OCI-LY7 (cell line): ENCODE measurements around the gene BCL7B. TPM values are rescaled to one million over a fixed set of nuclear protein-coding genes. Genes with fewer than 3 reads are reported as not detected.
"Not testable (repeated sequence)": the region's sequence is repeated elsewhere in the genome, so short reads cannot be mapped to it uniquely, and the experiment has no call there.

ENCODE experiments used
- BruUV-seq: library from RNA; stranded (reverse); fragments of 400-500 nt; replicated peaks from 2 replicates; lab custom pipeline; 2021; lab: Mats Ljungman, UMichigan
- CTCF ChIA-PET: fragments of 300-600 bp; sonication (Branson Sonifier 250); formaldehyde crosslinking; loops from one replicate; lab custom pipeline; 2022; ENCODE audit warnings: antibody characterized with exemption; ENCODE audit not compliant: unreplicated experiment; lab: Charles Lee
- POLR2A ChIA-PET: fragments of 300-600 bp; sonication (Branson Sonifier 250); formaldehyde crosslinking; loops from one replicate; lab custom pipeline; 2022; ENCODE audit warnings: antibody characterized with exemption; lab: Charles Lee
- DNase-seq: peaks from one replicate; pipeline ENCODE4 v3.0.0-alpha.2; 2015; ENCODE audit warnings: low spot score
- H2AFZ ChIP-seq: fragments of 200-600 bp; sonication (generic), shearing (Covaris generic); 2 replicates; pipeline ENCODE4 v1.6.1; 2014; ENCODE audit warnings: mild to moderate bottlenecking, antibody characterized with exemption, low read length, moderate library complexity
- H3K27ac ChIP-seq: fragments of 200-600 bp; sonication (generic); 2 replicates; pipeline ENCODE4 v1.5.1; 2014; ENCODE audit warnings: mixed run types, low read depth, mild to moderate bottlenecking, moderate library complexity, low read length, inconsistent platforms; ENCODE audit not compliant: poor library complexity, severe bottlenecking
- H3K36me3 ChIP-seq: fragments of 200-600 bp; sonication (generic); 2 replicates; pipeline ENCODE4 v1.6.1; 2014; ENCODE audit warnings: mild to moderate bottlenecking, antibody characterized with exemption, low read length, moderate library complexity, mixed read lengths; ENCODE audit not compliant: insufficient read depth
- H3K4me1 ChIP-seq: fragments of 200-600 bp; sonication (generic); 2 replicates; pipeline ENCODE4 v1.5.1; 2014; ENCODE audit warnings: mild to moderate bottlenecking, low read length; ENCODE audit not compliant: insufficient read depth, poor library complexity, severe bottlenecking
- H3K4me2 ChIP-seq: fragments of 200-600 bp; sonication (generic); 2 replicates; pipeline ENCODE4 v1.6.1; 2014; ENCODE audit warnings: mild to moderate bottlenecking, low read length
- H3K4me3 ChIP-seq: fragments of 200-600 bp; sonication (generic); 2 replicates; pipeline ENCODE4 v1.5.1; 2014; ENCODE audit warnings: mild to moderate bottlenecking, low read depth, low read length; ENCODE audit not compliant: poor library complexity, severe bottlenecking
- H3K79me2 ChIP-seq: fragments of 200-600 bp; sonication (generic); 2 replicates; pipeline ENCODE4 v1.6.1; 2016; ENCODE audit warnings: low read depth, mild to moderate bottlenecking, low read length, moderate library complexity, mixed read lengths; ENCODE audit not compliant: insufficient read depth
- H3K9me2 ChIP-seq: fragments of 200-600 bp; sonication (generic); 2 replicates; pipeline ENCODE4 v1.6.1; 2016; ENCODE audit warnings: mild to moderate bottlenecking, low read length, mixed read lengths; ENCODE audit not compliant: insufficient read depth
- H3K9me3 ChIP-seq: fragments of 200-600 bp; sonication (generic); 2 replicates; pipeline ENCODE4 v1.6.1; 2014; ENCODE audit warnings: mild to moderate bottlenecking, mixed run types, low read length, mixed read lengths
- H4K20me1 ChIP-seq: fragments of 200-600 bp; sonication (generic); 2 replicates; pipeline ENCODE4 v1.6.1; 2014; ENCODE audit warnings: mild to moderate bottlenecking, antibody characterized with exemption, low read length, moderate library complexity, mixed read lengths; ENCODE audit not compliant: insufficient read depth
- CTCF ChIP-seq: fragments of 200-600 bp; sonication (generic); conservative IDR thresholded peaks from 2 replicates; pipeline ENCODE4 v1.5.1; 2014; ENCODE audit warnings: mild to moderate bottlenecking, antibody characterized with exemption, low read length, moderate library complexity, mixed read lengths
- EZH2phosphoT487 ChIP-seq: fragments of 200-600 bp; sonication (generic); IDR thresholded peaks from 2 replicates; pipeline ENCODE4 v1.6.1; 2018; ENCODE audit warnings: low read depth, borderline replicate concordance, mild to moderate bottlenecking, mixed run types, antibody characterized with exemption, low read length, moderate library complexity, mixed read lengths
- intact Hi-C: fragments of 100-400 bp; cut with micrococcal nuclease; formaldehyde crosslinking; loops from one replicate; pipeline ENCODE4 v1.10.0; 2022; ENCODE audit not compliant: unreplicated experiment
- total RNA-seq, 2 experiments: library from RNA; depleted of rRNA in 1 of 2; stranded (reverse); fragments of >200 nt in 1 of 2; shearing (Covaris generic) in 1 of 2; gene quantifications; 2 replicates each; pipeline ENCODE4 v1.2.3, GENCODE V29; 2014 to 2022

BCL7B gene
- total RNA-seq, 2 experiments from 2014 or later, result 31.7 to 51.7 TPM

GRCh38 chr7:73537051-73537450, 20.4 kb downstream of the BCL7B start:
- H3K4me2 ChIP-seq, result no peak overlapping the region
- H2AFZ ChIP-seq, result no peak overlapping the region
- no peak for TF ChIP-seq EZH2phosphoT487
- TF ChIP-seq CTCF, result no peak
- H4K20me1 ChIP-seq, result no peaks in the 10 kb centered on the region
- DNase-seq, result no peak
- intact Hi-C loops, result no loop called here
- no peak overlapping the region for H3K4me3 ChIP-seq
- H3K4me1 ChIP-seq, result no peaks in the 10 kb centered on the region
- CTCF ChIA-PET, result no interaction called here
- H3K27ac ChIP-seq, result no peak overlapping the region
- H3K79me2 ChIP-seq, result no peaks in the 10 kb centered on the region
- no peaks in the 10 kb centered on the region for H3K9me2 ChIP-seq
- BruUV-seq, result no TSS peak
- POLR2A ChIA-PET, result interaction anchor here (0.6 kb wide), 1 partner anchor 592 kb away, joined by 3 read pairs; no protein-coding TSS in a partner anchor
- H3K9me3 ChIP-seq, result no peaks in the 10 kb centered on the region
- peaks cover 66% of the 10 kb centered on the region for H3K36me3 ChIP-seq

GRCh38 chr7:73536479-73536878, 21.0 kb downstream of the BCL7B start:
- Histone ChIP-seq H2AFZ (no peak overlapping the region), H4K20me1 (no peaks in the 10 kb centered on the region), H3K36me3 (peaks cover 61% of the 10 kb centered on the region), H3K4me1 (no peaks in the 10 kb centered on the region), H3K27ac (no peak overlapping the region), H3K9me2 (no peaks in the 10 kb centered on the region), H3K9me3 (no peaks in the 10 kb centered on the region), H3K4me3 (no peak overlapping the region), H3K4me2 (no peak overlapping the region), H3K79me2 (no peaks in the 10 kb centered on the region)
- ChIA-PET POLR2A (interaction anchor here (0.6 to 0.8 kb wide), 2 partner anchors 11 to 592 kb away, joined by 3 to 6 read pairs; no protein-coding TSS in a partner anchor), CTCF (no interaction called here)
- TSS peak; percentile 64 for BruUV-seq
- intact Hi-C loops, result no loop called here
- TF ChIP-seq EZH2phosphoT487 (no peak), CTCF (no peak)
- no peak for DNase-seq

- H4K20me1 ChIP-seq, H3K4me3 ChIP-seq, H3K4me2 ChIP-seq, H2AFZ ChIP-seq, H3K9me2 ChIP-seq, H3K9me3 ChIP-seq, H3K4me1 ChIP-seq, H3K79me2 ChIP-seq, BruUV-seq, CTCF ChIA-PET, intact Hi-C loops, H3K27ac ChIP-seq, DNase-seq: not testable (repeated sequence)
- H3K36me3 ChIP-seq, result peaks cover 60% of the 10 kb centered on the region
- POLR2A ChIA-PET, result interaction anchor here (0.8 kb wide), 1 partner anchor 10 kb away, joined by 6 read pairs; no protein-coding TSS in a partner anchor
These were observed 21.6 kb downstream of the BCL7B start for GRCh38 chr7:73535918-73536317.
